ENCODE results near the gene STXBP5L.
"Not testable (repeated sequence)": the region's sequence is repeated elsewhere in the genome, so short reads cannot be mapped to it uniquely, and the experiment has no call there.

STXBP5L gene

DNA sequence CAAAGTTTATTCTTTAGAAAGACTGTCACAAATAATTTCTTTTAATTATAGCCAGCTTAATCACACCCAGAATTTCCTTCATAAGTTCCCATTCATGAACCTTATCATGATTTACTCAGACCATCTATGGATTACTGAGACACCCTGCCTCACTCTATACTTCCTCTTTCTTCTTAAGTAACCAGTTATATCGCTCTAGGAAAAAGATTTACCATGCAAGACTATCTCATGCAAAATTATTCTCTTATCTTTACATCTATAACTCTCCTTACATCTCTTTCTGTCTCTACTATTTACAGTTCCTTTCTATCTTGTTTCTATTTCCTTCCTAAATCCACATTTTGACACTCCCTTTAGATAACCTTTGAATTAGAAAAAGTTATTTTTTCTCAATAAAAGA is 321.0 kb downstream of the STXBP5L start:
- in situ Hi-C loops (cut with MboI; ENCODE audit: low sequenced_read_pairs), result no loop called here

DNA sequence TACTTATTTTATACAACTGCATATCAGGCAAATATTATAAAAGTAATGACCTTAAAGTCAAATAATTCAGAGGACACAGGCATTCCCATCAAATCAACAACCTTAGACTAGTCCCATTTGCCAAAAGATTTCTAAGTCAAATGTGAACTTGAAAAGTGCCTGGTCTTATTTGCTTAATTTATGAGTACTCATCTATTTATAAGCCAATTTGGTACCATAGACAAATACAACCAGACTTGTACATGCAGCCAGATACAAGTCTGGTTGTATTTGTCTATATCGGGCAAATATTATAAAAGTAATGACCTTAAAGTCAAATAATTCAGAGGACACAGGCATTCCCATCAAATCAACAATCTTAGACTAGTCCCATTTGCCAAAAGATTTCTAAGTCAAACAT is 322.2 kb downstream of the STXBP5L start:
- in situ Hi-C loops (cut with MboI; ENCODE audit: low sequenced_read_pairs), result not testable (repeated sequence)

DNA sequence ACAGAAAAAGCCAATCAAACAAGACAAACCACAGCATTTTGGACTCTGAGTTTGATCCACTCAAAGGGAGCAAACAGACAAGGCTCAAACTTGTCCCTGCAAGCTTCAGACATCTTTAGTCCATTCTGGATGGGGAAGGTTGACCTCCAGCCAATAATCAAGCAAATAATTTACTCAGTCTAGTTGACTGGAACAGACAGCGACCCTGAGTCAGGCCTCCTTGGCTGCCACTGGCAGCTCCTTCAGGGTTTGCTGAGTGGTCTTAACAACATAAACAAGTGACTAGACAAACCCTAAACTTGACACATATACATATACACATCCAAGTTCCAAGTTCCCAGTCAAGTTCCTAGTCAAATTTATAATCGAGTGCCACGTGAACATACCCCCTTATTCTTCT is 323.9 kb downstream of the STXBP5L start:
- in situ Hi-C loops (cut with MboI; ENCODE audit: low sequenced_read_pairs), result no loop called here

DNA sequence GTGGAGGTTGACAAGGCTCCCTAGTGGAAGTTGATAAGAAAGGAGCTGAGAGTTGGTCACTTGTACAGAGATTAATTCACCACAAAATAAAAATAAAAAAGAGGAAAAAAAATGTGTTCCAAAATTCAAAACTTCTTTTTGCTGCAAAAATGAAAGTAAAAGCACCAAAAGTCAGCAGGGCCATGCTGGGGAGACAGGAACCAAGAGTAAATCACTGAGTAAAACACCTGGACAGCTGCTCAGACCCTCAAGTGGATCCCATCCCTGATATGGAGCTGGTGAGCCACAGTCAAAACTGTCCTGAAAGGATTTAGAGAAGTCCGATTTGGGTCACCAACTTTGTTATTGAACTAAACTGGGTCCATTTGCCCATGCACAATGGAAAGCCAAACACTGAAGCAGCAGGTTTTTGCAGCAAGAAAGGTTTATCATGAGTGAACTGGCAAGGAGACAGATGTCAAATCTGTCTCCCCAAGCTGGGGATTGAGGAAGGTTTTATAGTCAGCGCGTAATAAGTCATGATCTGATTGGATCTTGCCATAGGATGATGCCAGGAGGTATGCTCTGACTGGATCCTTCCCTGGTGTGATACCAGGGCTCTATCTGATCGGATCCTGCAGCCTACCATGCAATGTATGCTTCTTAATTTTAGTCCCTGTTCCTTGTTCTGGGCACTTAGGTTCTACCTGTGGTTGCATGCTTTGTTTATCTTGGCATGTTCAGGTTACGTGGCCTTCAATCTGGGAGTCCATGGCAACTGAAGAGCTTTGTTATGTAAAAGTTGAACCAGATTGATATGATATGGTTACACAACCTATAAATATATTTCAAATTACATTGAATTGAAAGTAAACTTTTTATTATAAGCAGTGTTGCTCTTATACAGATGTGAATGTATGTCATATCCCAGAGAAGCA is 324.6 kb downstream of the STXBP5L start:
- in situ Hi-C loops (cut with MboI; ENCODE audit: low sequenced_read_pairs), result no loop called here

DNA sequence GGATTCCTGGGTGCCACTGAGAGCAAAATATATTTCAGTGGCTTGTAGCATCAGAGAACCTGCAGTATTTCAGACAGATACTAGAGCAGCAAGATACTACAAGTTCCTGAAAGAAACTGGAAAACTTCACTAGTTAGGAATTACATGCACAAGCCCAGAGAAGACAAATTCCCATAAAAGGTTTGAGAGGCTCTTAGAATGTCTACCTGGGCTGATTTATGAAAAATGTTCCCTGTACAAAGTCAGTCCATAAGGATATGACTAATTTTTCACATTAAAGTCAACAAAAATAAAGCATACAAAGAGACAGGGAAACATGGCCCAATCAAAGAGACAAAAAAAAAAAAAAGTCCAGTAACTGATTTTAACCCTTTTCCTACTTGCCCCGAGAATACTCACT is 335.2 kb downstream of the STXBP5L start:
- in situ Hi-C loops (cut with MboI; ENCODE audit: low sequenced_read_pairs), result no loop called here

DNA sequence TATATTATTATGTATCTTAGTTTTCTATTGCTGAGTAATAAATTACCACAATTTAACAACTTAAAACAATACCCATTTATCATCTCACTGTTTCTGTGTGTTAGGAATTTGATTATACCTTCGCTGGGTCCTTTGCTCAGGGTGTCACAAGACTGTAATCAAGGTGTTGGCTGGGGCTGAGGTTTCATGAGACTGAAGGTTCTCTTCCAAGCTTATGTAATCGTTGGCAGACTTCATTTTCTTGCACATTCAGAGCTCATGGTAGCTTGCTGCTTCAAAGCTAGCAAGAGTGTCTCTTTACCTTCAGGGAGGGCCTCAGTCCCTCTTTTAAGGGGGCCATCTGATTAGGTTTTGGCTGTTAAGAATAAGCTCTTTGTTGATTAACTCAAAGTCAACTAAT is 344.7 kb downstream of the STXBP5L start:
- in situ Hi-C loops (cut with MboI; ENCODE audit: low sequenced_read_pairs), result no loop called here

DNA sequence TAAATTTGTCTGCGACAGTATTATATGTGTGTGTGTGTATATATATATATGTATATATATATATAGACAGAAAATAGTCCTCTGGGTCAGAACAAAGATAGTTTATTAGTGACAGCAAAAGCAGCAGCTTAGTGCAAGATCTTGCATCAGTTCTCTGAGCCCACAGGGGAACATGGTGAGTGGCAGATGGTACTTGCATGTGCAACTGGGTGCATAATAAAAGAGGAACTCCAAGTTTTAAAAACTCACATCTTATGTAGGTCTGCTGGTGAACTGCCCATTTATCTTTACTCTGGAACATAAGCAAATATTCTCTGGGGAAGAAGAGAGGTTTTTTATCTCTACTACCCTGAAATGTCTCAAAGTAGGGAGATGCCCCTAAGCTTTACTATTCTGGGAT is 361.4 kb downstream of the STXBP5L start:
- in situ Hi-C loops (cut with MboI; ENCODE audit: low sequenced_read_pairs), result no loop called here

DNA sequence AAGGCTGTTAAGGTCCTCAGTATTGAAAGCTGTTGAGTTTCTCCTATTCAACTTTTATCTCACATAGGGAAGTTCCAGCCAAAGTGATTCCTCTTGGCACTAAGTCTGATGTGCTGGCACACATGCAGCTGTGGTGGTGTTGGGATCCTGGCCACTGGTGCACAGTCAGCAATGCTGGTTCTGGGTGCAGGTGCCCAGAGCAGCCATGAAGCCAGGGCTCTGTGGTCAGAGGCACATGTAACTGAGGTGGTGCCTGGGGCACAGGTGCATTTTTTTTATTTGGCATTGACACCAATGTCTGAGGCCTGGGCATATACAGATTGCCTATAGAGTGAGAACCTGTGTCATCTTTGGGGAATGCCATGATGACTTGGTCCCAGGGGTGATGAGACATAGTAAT is 366.4 kb downstream of the STXBP5L start:
- in situ Hi-C loops (cut with MboI; ENCODE audit: low sequenced_read_pairs), result no loop called here

DNA sequence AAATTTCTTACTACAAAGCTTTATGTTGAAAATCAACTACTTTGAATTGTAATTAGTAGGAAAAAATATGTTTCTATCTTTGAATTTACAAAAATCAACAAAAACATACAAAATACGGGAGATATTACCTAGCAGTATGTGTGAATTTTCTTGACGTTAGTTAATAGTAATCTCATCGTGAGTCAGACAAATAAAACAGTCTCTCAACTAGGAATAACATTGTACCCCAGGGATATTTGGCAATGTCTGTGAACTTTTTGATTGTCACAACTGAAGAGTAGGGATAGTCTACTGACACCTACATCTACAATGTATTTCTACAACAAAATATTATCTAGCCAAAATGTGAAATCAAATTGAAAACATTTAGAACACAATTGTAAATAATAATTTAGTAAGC is 387.4 kb downstream of the STXBP5L start:
- in situ Hi-C loops (cut with MboI; ENCODE audit: low sequenced_read_pairs), result no loop called here

DNA sequence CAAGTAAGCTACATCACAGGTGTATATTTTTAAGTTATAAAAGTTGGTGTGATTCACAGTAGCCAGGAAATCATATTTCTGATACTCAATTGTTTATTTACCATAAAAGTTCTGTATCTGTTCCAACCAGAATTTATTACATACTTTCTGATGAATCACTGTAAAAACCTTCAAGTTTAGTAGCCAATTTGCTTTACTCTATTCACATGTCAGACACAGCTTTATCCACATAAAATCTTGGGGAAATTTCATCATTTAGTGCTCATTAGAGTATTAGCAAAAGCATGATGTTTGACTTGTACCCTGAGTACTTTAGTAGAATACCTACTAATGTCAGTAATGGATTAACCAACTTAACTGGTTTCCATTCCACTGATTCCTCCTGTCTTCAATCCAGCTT is 388.0 kb downstream of the STXBP5L start:
- in situ Hi-C loops (cut with MboI; ENCODE audit: low sequenced_read_pairs), result no loop called here

DNA sequence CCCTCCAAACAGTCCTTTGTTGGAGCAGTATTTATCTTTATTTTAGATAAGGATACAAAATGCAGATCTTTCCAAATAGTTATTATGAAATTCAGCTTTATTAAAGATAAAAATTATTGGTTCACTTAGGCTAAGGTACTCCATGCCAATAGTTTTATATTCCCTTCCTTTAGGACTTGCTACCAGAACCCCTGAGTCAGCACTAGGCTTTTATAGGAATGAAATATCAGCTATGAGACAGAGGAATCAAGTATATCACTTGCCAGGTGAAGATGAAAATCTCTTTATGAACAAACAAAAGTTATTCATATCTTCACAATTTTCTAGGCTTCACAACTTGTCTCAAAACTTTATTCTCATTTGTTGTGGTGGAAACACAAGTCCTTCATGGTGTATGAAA is 416.3 kb downstream of the STXBP5L start:
- in situ Hi-C loops (cut with MboI; ENCODE audit: low sequenced_read_pairs), result no loop called here

DNA sequence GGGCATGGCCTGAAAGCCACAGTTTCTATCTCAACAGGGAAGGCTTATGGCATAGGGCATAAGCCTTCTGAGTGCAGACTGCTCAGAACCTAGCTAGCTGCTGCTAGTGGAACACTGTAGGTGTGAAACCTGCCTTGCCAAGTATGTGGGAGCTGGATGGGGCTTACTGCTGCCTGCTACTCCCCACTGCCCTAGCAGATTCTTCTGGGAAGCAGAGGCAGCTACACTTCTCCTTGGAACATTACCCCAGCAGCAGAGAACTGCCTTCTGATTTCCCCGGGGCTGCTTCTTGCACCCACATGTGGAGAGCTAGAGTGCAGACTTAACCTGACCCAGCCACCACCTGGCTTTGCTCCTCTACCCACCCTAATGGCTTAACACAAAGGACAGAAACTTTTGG is 422.1 kb downstream of the STXBP5L start:
- in situ Hi-C loops (cut with MboI; ENCODE audit: low sequenced_read_pairs), result no loop called here

DNA sequence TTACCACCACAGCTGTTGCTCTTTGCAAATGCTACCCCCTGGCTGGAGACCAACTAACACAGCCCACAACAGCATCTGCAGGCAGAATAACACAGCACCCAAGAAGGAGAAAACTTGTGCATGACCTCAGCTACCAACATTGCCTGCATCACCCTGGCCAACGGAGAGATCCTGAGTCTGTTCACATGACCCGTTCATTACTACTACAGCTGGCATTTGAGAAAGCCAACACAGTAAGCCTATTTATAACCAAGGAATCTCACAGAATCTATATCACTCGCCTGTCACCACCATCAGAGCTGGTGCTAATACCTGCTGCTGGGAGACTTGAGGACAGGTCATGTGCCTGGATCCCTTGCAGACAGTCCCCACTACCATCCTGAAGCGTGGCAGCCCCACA is 422.6 kb downstream of the STXBP5L start:
- in situ Hi-C loops (cut with MboI; ENCODE audit: low sequenced_read_pairs), result no loop called here

DNA sequence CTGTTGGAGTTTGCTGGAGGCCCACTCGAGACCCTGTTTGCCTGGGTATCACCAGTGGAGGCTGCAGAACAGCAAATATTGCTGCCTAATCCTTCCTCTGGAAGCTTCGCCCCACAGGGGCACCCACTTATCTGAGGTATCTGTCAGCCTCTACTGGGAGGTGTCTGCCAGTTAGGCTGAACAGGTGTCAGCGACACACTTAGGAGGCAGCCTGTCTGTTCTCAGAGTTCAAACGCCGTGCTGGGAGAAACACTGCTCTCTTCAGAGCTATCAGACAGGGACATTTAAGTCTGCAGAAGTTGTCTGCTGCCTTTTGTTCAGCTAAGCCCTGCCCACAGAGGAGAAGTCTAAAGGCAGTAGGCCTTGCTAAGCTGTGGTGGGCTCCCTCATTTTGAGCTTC is 448.0 kb downstream of the STXBP5L start:
- in situ Hi-C loops (cut with MboI; ENCODE audit: low sequenced_read_pairs), result not testable (repeated sequence)

DNA sequence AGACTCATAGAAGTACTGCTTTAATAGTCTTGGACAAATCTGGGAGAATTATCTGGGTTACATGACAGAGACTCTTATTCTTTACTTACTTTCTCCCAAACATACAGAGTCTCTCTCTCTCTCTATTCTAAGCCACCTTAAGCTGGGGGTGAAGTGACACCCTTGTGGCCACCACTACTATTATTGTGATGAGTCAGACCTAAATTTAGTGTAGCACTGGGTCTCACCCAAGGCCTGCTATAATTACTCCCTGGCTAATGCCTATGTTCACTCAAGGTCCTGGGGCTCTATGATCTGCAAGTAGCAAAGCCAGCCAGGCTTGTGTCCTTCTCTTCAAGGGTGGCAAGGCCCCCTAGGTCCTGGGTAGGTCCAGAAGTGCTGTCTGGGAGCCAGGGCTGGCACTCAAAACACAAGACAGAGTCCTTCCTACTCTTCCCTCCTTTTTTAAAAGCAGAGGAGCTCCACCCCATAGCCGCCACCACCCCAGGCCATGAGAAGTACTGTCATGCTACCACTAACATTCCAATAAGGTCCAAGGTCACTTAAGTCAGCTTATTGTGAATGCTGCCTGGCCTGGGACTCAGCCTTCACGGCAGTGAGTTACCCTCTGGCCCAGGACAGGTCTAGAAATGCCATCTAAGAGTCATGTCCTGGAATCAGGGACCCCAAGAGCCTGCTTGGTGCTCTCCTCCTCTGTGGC is 454.2 kb downstream of the STXBP5L start:
- in situ Hi-C loops (cut with MboI; ENCODE audit: low sequenced_read_pairs), result no loop called here

DNA sequence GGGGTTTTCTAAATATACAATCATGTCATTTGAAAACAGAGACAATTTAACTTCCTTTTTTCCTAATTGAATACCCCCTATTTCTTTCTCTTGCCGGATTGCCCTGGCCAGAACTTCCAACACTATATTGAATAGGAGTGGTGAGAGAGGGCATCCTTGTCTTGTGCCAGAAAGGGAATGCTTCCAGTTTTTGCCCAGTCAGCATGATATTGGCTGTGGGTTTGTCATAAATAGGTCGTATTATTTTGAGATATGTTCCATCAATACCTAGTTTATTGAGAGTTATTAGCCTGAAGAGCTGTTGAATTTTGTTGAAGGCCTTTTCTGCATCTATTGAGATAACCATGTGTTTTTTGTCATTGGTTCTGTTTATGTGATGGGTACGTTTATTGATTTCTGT is 480.3 kb downstream of the STXBP5L start:
- in situ Hi-C loops (cut with MboI; ENCODE audit: low sequenced_read_pairs), result not testable (repeated sequence)

DNA sequence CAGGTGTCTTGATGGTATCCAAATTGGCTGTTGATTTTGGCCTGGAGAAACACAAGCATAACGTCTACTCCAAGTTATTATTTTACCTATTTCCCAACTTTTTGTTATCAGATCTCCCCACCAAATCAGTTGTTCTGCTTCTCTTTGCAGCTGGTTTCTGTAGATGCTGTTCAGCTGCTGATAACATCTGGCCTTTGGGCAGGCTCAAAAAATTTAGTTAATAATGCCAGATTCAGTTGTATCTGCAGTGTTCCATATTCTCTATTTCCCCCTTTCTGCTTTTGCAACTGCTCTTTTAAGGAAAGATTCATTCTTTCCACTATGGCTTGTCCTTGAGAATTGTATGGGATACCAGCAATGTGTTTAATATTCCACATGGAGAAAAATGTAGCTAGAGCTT is 488.0 kb downstream of the STXBP5L start:
- in situ Hi-C loops (cut with MboI; ENCODE audit: low sequenced_read_pairs), result not testable (repeated sequence)

DNA sequence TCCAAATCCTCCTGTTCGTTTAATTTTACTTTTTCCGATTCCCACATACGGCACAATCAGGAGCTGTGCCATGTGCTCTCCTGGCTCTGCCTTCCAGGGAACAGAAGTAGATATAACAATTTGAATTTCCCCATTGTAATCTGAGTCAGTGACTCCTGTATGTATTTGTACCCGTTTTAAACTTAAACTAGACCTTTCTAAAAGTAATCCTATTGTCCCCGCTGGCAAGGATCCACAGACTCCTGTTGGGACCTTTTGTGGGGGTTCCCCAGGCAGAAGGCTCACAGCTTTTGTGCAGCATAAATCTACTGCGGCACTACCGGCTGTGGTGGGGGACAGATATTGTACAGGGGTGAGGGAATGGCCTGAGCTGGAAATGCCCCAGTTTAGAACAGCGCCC is 490.0 kb downstream of the STXBP5L start:
- in situ Hi-C loops (cut with MboI; ENCODE audit: low sequenced_read_pairs), result not testable (repeated sequence)

DNA sequence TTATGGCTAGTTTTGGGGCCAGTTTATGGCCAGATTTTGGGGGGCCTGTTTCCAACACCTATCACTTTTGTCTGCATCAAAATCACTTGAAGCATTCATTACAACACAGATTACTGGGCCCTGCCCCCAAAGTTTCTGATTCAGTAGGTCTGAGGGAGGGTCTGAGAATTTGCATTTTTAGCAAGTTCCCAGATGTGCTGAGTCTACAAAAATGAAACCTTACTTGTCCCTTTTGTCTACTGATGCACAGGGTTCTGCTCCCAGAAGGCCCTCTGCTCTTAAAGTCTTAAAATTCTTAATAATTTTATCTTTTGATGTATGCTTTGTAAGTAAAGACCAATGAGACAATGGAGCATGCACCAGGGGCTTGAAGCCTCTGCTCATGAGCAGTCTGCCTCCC is 491.8 kb downstream of the STXBP5L start:
- in situ Hi-C loops (cut with MboI; ENCODE audit: low sequenced_read_pairs), result no loop called here

DNA sequence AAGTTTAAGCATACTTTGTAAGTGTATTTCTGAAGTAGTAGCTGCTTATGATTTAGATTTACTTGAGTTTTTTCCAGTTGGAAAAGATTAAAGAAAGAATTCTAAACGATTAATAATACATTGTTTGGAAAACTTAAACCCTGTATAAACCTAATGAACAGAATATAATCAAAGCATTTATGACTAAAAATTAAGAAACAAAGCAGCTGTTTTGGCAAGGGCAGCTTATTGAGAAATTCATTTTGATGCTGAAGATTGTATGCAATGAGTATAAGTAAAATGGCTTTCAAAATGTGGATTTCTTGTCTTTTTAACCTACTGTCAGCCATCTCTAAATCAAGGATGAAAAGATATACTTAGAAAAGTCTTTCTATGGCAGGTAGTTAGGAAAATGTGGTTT is 497.6 kb downstream of the STXBP5L start:
- in situ Hi-C loops (cut with MboI; ENCODE audit: low sequenced_read_pairs), result no loop called here

DNA sequence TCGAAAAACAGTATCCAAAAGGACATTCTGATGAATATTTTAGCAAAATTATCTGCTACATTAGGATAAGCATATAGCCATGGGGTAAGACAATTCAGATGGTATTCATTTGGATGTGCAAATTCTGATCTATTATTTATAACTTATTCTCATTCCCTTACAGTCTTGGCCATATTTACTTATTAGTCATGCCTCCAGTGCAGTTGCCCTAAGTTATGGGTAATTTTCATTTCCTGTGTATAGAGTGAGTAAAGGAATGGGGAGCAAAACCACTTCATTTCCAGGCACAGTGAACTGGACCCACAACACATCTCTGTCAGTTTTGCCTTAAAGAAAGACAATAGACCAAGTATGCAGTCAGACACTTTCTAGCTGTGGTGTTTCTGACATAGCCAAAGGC is 503.5 kb downstream of the STXBP5L start:
- in situ Hi-C loops (cut with MboI; ENCODE audit: low sequenced_read_pairs), result no loop called here

DNA sequence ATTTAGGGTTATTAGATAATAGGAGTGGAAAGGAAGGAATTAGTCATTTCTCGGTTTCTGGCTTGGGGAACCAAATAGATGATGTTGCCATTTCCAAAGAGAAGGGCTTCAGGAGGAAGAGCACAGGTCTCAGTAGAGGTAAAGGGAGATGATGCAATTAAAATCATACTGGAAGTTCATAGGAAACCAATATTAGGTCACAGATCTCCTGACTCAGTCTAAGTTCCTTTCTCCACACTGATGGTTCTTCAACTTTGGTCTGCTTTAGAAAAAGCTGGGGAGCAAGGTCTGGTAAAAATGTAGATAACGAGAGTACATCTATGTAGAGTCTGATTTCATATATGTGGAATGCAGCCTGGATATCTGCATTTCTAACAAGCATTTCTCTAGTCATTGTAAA is 506.9 kb downstream of the STXBP5L start:
- in situ Hi-C loops (cut with MboI; ENCODE audit: low sequenced_read_pairs), result no loop called here
